KMS-11 (cell line): ENCODE measurements around the gene MED12.

Source experiments
- H2AFZ ChIP-seq: fragments of 200-600 bp; sonication (generic); 2 replicates; pipeline ENCODE4 v1.6.1; 2016; ENCODE audit warnings: antibody characterized with exemption, mixed run types, low read depth
- H3K27ac ChIP-seq: fragments of 200-600 bp; sonication (generic); 2 replicates; pipeline ENCODE4 v1.6.1; 2016; ENCODE audit warnings: mild to moderate bottlenecking, mixed run types
- H3K27me3 ChIP-seq: fragments of 200-600 bp; sonication (generic); 2 replicates; pipeline ENCODE4 v1.6.1; 2017; ENCODE audit warnings: mild to moderate bottlenecking, low read depth, mixed run types, moderate library complexity; ENCODE audit not compliant: insufficient read depth
- H3K36me3 ChIP-seq: fragments of 200-600 bp; sonication (generic); 2 replicates; pipeline ENCODE4 v1.6.1; 2017; ENCODE audit warnings: mild to moderate bottlenecking, mixed run types; ENCODE audit not compliant: insufficient read depth
- H3K4me1 ChIP-seq: fragments of 200-600 bp; sonication (generic); 2 replicates; pipeline ENCODE4 v1.6.1; 2016; ENCODE audit warnings: mild to moderate bottlenecking, low read depth, mixed run types; ENCODE audit not compliant: poor library complexity, severe bottlenecking
- H3K4me2 ChIP-seq: fragments of 200-600 bp; sonication (generic); 2 replicates; pipeline ENCODE4 v1.7.0; 2016; ENCODE audit warnings: mild to moderate bottlenecking, mixed run types
- H3K4me3 ChIP-seq: fragments of 200-600 bp; sonication (generic); IDR thresholded peaks from 2 replicates; pipeline ENCODE4 v1.6.1; 2017; ENCODE audit warnings: low read depth, low read length, mixed read lengths; ENCODE audit not compliant: insufficient read depth
- H3K79me2 ChIP-seq: fragments of 200-600 bp; sonication (generic); 2 replicates; pipeline ENCODE4 v1.6.1; 2016; ENCODE audit warnings: low read depth, mixed run types; ENCODE audit not compliant: insufficient read depth
- H3K9ac ChIP-seq: fragments of 200-600 bp; sonication (generic); 2 replicates; pipeline ENCODE4 v1.6.1; 2016; ENCODE audit warnings: mild to moderate bottlenecking, mixed run types
- H4K20me1 ChIP-seq: fragments of 200-600 bp; sonication (generic); 2 replicates; pipeline ENCODE4 v1.6.1; 2016; ENCODE audit warnings: mild to moderate bottlenecking, mixed run types; ENCODE audit not compliant: insufficient read depth
- TF ChIP-seq, protein P1 (sequence below): fragments of 200-600 bp; sonication (generic); conservative IDR thresholded peaks from 2 replicates; pipeline ENCODE4 v1.6.1; 2017; ENCODE audit warnings: low read depth, mild to moderate bottlenecking, antibody characterized with exemption, low read length, moderate library complexity, mixed read lengths

Gene MED12

DNA sequence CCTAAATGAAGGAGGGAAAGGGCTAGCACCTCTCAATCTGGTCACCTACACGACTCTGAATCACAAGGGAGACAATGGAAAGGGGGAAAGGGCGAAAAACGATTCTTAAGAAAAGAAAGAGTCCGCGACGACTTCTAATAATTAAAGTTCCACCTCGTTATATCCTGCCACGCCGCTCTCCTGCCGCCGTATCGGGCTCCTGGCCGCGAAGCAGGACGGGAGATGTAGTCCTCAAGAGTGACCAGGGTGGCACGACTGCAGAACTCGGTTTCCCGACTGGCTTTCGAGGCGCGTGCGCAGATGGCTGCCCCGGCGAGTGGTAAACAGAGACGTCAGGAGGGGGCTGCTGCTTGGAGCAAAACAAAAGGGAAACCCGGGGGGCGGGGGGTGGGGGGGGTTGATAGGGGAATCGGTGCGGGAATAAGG is 22.8 kb upstream of the MED12 start, which contains the start of gene FOXO4:
FOXO4 (plus strand) TSS at position 297 of the 426 bp plus-strand sequence. CDS start 678 bp downstream, outside the sequence.
- H3K4me2 ChIP-seq, result peak within 1 kb of the TSS; percentile 78
- H3K27me3 ChIP-seq, result no peaks in the 10 kb centered on the region
- H3K9ac ChIP-seq, result peak within 1 kb of the TSS; percentile 64; the same call in 1 of the 2 replicates
- H3K4me1 ChIP-seq, result peaks cover 18% of the 10 kb centered on the region
- TF ChIP-seq, protein P1, sequence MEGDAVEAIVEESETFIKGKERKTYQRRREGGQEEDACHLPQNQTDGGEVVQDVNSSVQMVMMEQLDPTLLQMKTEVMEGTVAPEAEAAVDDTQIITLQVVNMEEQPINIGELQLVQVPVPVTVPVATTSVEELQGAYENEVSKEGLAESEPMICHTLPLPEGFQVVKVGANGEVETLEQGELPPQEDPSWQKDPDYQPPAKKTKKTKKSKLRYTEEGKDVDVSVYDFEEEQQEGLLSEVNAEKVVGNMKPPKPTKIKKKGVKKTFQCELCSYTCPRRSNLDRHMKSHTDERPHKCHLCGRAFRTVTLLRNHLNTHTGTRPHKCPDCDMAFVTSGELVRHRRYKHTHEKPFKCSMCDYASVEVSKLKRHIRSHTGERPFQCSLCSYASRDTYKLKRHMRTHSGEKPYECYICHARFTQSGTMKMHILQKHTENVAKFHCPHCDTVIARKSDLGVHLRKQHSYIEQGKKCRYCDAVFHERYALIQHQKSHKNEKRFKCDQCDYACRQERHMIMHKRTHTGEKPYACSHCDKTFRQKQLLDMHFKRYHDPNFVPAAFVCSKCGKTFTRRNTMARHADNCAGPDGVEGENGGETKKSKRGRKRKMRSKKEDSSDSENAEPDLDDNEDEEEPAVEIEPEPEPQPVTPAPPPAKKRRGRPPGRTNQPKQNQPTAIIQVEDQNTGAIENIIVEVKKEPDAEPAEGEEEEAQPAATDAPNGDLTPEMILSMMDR, result no peak
- H3K27ac ChIP-seq, result no peak within 1 kb of the TSS
- H3K4me3 ChIP-seq, result no peak within 1 kb of the TSS
- H2AFZ ChIP-seq, result peak within 1 kb of the TSS; percentile 88
- H4K20me1 ChIP-seq, result no peaks in the 10 kb centered on the region
- H3K79me2 ChIP-seq, result no peaks in the 10 kb centered on the region
- H3K36me3 ChIP-seq, result no peaks in the 10 kb centered on the region

DNA sequence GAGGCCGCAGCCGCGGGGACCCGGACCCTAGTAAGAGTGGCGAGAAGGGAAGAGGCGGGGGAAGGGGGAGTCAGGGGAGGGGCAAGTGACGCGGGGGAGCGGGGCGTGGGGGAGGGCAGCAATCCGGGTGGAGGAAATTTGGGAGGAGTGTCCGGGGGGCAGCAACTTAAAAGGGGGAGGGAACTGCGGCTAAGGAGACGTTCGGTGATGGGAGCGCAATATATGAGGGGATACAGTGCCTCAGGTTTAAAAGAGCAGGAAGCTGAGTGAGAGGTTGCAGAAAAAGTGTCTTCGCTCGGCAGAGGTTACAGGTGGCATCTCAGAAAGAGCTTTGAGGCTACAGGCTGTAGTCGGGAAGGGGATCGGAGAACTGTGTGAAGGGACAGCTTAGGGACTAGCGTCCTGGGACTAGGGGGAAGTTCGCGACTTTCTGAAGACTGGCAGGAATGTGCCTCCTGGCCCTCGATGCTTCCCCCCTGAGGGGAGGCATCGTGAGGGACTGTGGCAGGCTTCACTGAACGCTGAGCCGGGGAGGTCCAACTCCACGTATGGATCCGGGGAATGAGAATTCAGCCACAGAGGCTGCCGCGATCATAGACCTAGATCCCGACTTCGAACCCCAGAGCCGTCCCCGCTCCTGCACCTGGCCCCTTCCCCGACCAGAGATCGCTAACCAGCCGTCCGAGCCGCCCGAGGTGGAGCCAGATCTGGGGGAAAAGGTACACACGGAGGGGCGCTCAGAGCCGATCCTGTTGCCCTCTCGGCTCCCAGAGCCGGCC is 22.2 kb upstream of the MED12 start:
- Histone ChIP-seq H3K27me3 (no peaks in the 10 kb centered on the region), H3K9ac (peak overlapping the region; percentile 64; the same call in 1 of the 2 replicates), H3K36me3 (no peaks in the 10 kb centered on the region), H3K4me3 (no peak overlapping the region), H3K4me1 (peaks cover 18% of the 10 kb centered on the region), H4K20me1 (no peaks in the 10 kb centered on the region), H3K79me2 (no peaks in the 10 kb centered on the region), H3K4me2 (peak overlapping the region; percentile 63), H3K27ac (no peak overlapping the region), H2AFZ (peak overlapping the region; percentile 69)
- TF ChIP-seq, protein P1, result no peak

DNA sequence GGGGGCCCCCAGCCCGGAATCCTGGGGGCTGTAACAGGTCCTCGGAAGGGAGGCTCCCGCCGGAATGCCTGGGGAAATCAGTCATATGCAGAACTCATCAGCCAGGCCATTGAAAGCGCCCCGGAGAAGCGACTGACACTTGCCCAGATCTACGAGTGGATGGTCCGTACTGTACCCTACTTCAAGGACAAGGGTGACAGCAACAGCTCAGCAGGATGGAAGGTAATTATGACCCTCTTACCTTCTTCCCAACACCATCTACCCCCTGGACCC is 21.7 kb upstream of the MED12 start:
- peak overlapping the region; percentile 69; the same call in 1 of the 2 replicates for H2AFZ ChIP-seq
- no peaks in the 10 kb centered on the region for H4K20me1 ChIP-seq
- H3K36me3 ChIP-seq, result no peaks in the 10 kb centered on the region
- H3K9ac ChIP-seq, result peak overlapping the region; percentile 35; the same call in 1 of the 2 replicates
- no peak overlapping the region for H3K27ac ChIP-seq
- H3K4me1 ChIP-seq, result peaks cover 18% of the 10 kb centered on the region
- no peaks in the 10 kb centered on the region for H3K27me3 ChIP-seq
- peak overlapping the region; percentile 63 for H3K4me2 ChIP-seq
- no peak overlapping the region for H3K4me3 ChIP-seq
- TF ChIP-seq, protein P1, result no peak
- no peaks in the 10 kb centered on the region for H3K79me2 ChIP-seq

DNA sequence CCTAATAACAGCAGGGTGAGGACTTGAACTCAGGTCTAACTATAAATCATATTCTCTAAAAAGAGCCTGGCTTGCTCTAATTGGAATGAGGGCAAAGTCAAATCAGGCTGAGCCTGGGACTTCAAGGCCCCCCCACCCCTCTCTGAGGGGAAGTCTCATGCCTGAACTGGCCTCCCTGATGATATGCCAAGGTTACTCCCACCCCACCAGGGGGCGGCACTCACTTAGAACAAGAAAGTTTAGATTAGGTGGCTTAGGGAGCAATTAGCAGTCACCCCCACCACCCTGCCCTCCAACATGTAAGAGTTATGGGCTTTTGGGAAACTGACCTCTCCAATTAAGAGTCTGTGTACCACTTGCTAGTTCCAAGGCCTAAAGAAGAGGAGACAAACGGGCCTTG is 20.1 kb upstream of the MED12 start:
- Histone ChIP-seq H3K4me2 (no peak overlapping the region), H3K36me3 (no peaks in the 10 kb centered on the region), H2AFZ (no peak overlapping the region), H3K27ac (no peak overlapping the region), H3K4me3 (no peak overlapping the region), H3K9ac (no peak overlapping the region), H3K4me1 (peaks cover 28% of the 10 kb centered on the region), H3K27me3 (no peaks in the 10 kb centered on the region), H3K79me2 (no peaks in the 10 kb centered on the region), H4K20me1 (no peaks in the 10 kb centered on the region)
- TF ChIP-seq, protein P1, result peak; percentile 74
